NB4 (cell line): ENCODE results near the gene WLS.

Experiments
- CTCF ChIP-seq: IDR thresholded peaks from one replicate; pipeline ENCODE4 v1.5.1; 2012; ENCODE audit warnings: low read depth, low read length
- MAX ChIP-seq: IDR thresholded peaks from 2 replicates; pipeline ENCODE4 v1.6.1; 2011; ENCODE audit warnings: low read depth, low read length
- MYC ChIP-seq: IDR thresholded peaks from 2 replicates; pipeline ENCODE4 v1.6.1; 2011; ENCODE audit warnings: low read depth, low read length

GRCh38 chr1:68116643-68117235 lies 115.6 kb downstream of the WLS start:
- no peak for TF ChIP-seq MYC
- peak; percentile 63 for TF ChIP-seq CTCF
- TF ChIP-seq MAX, result no peak
